CD4-positive, alpha-beta T cell treated with Interferon alpha-2 for 1 hour (primary cell): ENCODE measurements around the gene CFTR.
"Not testable (repeated sequence)": the region's sequence is repeated elsewhere in the genome, so short reads cannot be mapped to it uniquely, and the experiment has no call there.

ENCODE experiments used
- DNase-seq, 2 donors: peaks; one replicate each; pipeline ENCODE4 v3.0.0-alpha.2; 2020 to 2022

CFTR gene

GRCh38 chr7:117479225-117480054 is at the start of gene CFTR:
TSS of gene CFTR (plus strand) at chr7:117480025. CDS start at chr7:117480095, 70 bp downstream.
- no peak for DNase-seq

GRCh38 chr7:117435475-117436043 is 44.3 kb upstream of the CFTR start:
- DNase-seq = no peak

- no peak for DNase-seq
Measured at GRCh38 chr7:117444646-117445045, 35.2 kb upstream of the CFTR start.

GRCh38 chr7:117445206-117445605 is 34.6 kb upstream of the CFTR start:
- DNase-seq = no peak

GRCh38 chr7:117446220-117446815 is 33.5 kb upstream of the CFTR start:
- DNase-seq = no peak

GRCh38 chr7:117448655-117449054 is 31.2 kb upstream of the CFTR start:
- no peak for DNase-seq

- DNase-seq = no peak
Measured at GRCh38 chr7:117458977-117459583, 20.7 kb upstream of the CFTR start.

- DNase-seq = no peak
Measured at GRCh38 chr7:117459735-117460134, 20.1 kb upstream of the CFTR start.

- not testable (repeated sequence) for DNase-seq
Measured at GRCh38 chr7:117460815-117461214, 19.0 kb upstream of the CFTR start.

GRCh38 chr7:117468174-117468573 is 11.7 kb upstream of the CFTR start:
- no peak for DNase-seq

GRCh38 chr7:117470777-117471176 is 9.0 kb upstream of the CFTR start:
- no peak for DNase-seq

GRCh38 chr7:117472335-117472734 is 7.5 kb upstream of the CFTR start:
- DNase-seq = no peak

- DNase-seq = no peak
Measured at GRCh38 chr7:117476557-117477215, 3.1 kb upstream of the CFTR start.

GRCh38 chr7:117478836-117479224 is 995 bp upstream of the CFTR start:
- no peak for DNase-seq

GRCh38 chr7:117480055-117480362 is 184 bp downstream of the CFTR start:
- no peak for DNase-seq

- DNase-seq = no peak
Measured at GRCh38 chr7:117480978-117481377, 1.2 kb downstream of the CFTR start.

- no peak for DNase-seq
Measured at GRCh38 chr7:117485118-117485620, 5.3 kb downstream of the CFTR start.

GRCh38 chr7:117489016-117489415 is 9.2 kb downstream of the CFTR start:
- no peak for DNase-seq

GRCh38 chr7:117489430-117489829 is 9.6 kb downstream of the CFTR start:
- DNase-seq = no peak

GRCh38 chr7:117489911-117490310 is 10.1 kb downstream of the CFTR start:
- no peak for DNase-seq

GRCh38 chr7:117492649-117493048 is 12.8 kb downstream of the CFTR start:
- no peak for DNase-seq

- DNase-seq = no peak
Measured at GRCh38 chr7:117493460-117493859, 13.6 kb downstream of the CFTR start.

- no peak for DNase-seq
Measured at GRCh38 chr7:117495308-117495707, 15.5 kb downstream of the CFTR start.
